WTC11 (cell line): ENCODE measurements around the gene AGBL5. TPM values are rescaled to one million over a fixed set of nuclear protein-coding genes. Genes with fewer than 3 reads are reported as not detected.
A peak's percentile ranks its signal among the peaks of the same experiment; 100 is the strongest.

Experiments used
- ATAC-seq: fragments of 200-7000 bp; cut with Tn5 transposase; 2 replicates; pipeline ENCODE4 v1.10.0; 2021; ENCODE audit warnings: mild to moderate bottlenecking, moderate library complexity
- Bru-seq: library from RNA; stranded (reverse); fragments of 400-500 nt; gene quantifications from one replicate; lab custom pipeline; 2021; lab: Mats Ljungman, UMichigan
- CTCF ChIA-PET: fragments of 300-600 bp; sonication (Branson Sonifier 250); formaldehyde crosslinking; loops from one replicate; lab custom pipeline; 2021; ENCODE audit warnings: antibody characterized with exemption; lab: Charles Lee
- POLR2A ChIA-PET: fragments of 350-600 bp; sonication (Branson Sonifier 250); formaldehyde crosslinking; loops from one replicate; lab custom pipeline; 2021; ENCODE audit warnings: antibody characterized with exemption; lab: Charles Lee
- DNase-seq: peaks from one replicate; pipeline ENCODE4 v3.0.0; 2021; ENCODE audit warnings: low spot score
- H3K27ac Mint-ChIP-seq: 2 replicates; pipeline ENCODE4 v1.8.0; 2021; ENCODE audit warnings: mixed read lengths
- H3K27me3 Mint-ChIP-seq: 2 replicates; pipeline ENCODE4 v1.8.0; 2021; ENCODE audit warnings: low read depth, mild to moderate bottlenecking, moderate library complexity, mixed read lengths
- H3K36me3 Mint-ChIP-seq: 2 replicates; pipeline ENCODE4 v1.8.0; 2021; ENCODE audit warnings: mixed read lengths
- H3K4me1 Mint-ChIP-seq: 2 replicates; pipeline ENCODE4 v1.8.0; 2022; ENCODE audit warnings: mixed read lengths
- H3K4me3 Mint-ChIP-seq: 2 replicates; pipeline ENCODE4 v1.8.0; 2021; ENCODE audit warnings: mild to moderate bottlenecking, moderate library complexity, mixed read lengths
- H3K9me3 Mint-ChIP-seq: 2 replicates; pipeline ENCODE4 v1.8.0; 2021; ENCODE audit warnings: mixed read lengths
- FOXK1 ChIP-seq: sonication (generic); formaldehyde crosslinking; IDR thresholded peaks from 2 replicates; pipeline ENCODE4 v1.8.0; 2022; ENCODE audit warnings: mild to moderate bottlenecking, moderate library complexity, missing genetic modification reagents
- MXD4 ChIP-seq: fragments of 250-450 bp; sonication (Bioruptor Pico); IDR thresholded peaks from 2 replicates; pipeline ENCODE4 v1.8.0; 2021; ENCODE audit warnings: mild to moderate bottlenecking, moderate library complexity, borderline replicate concordance
- NFE2L1 ChIP-seq: sonication (generic); formaldehyde crosslinking; IDR thresholded peaks from 2 replicates; pipeline ENCODE4 v1.8.1; 2023; ENCODE audit warnings: missing genetic modification reagents
- NR1H2 ChIP-seq: sonication (generic); formaldehyde crosslinking; IDR thresholded peaks from 2 replicates; pipeline ENCODE4 v1.9.0; 2021; ENCODE audit warnings: mild to moderate bottlenecking, moderate library complexity, missing genetic modification reagents
- NR2C2 ChIP-seq: sonication (generic); formaldehyde crosslinking; IDR thresholded peaks from 2 replicates; pipeline ENCODE4 v1.8.0; 2022; ENCODE audit warnings: mild to moderate bottlenecking, missing genetic modification reagents
- PRRX2 ChIP-seq: fragments of 250-450 bp; sonication (Bioruptor Pico); IDR thresholded peaks from 2 replicates; pipeline ENCODE4 v1.8.0; 2021; ENCODE audit warnings: mild to moderate bottlenecking
- USF2 ChIP-seq: sonication (generic); formaldehyde crosslinking; IDR thresholded peaks from 2 replicates; pipeline ENCODE4 v1.8.1; 2023; ENCODE audit warnings: mild to moderate bottlenecking, missing genetic modification reagents, moderate library complexity
- ZNF138 ChIP-seq: sonication (generic); formaldehyde crosslinking; conservative IDR thresholded peaks from 2 replicates; pipeline ENCODE4 v1.8.1; 2022; ENCODE audit warnings: mild to moderate bottlenecking, moderate library complexity, missing genetic modification reagents
- ZNF317 ChIP-seq: sonication (generic); formaldehyde crosslinking; IDR thresholded peaks from 2 replicates; pipeline ENCODE4 v1.8.1; 2023; ENCODE audit warnings: low read depth, mild to moderate bottlenecking, moderate library complexity, missing genetic modification reagents, borderline replicate concordance
- ZNF425 ChIP-seq: fragments of 250-450 bp; sonication (Bioruptor Pico); conservative IDR thresholded peaks from 2 replicates; pipeline ENCODE4 v1.9.0; 2021; ENCODE audit warnings: mild to moderate bottlenecking
- ZNF532 ChIP-seq: fragments of 250-450 bp; sonication (Bioruptor Pico); IDR thresholded peaks from 2 replicates; pipeline ENCODE4 v1.9.0; 2021; ENCODE audit warnings: mild to moderate bottlenecking, borderline replicate concordance
- long read RNA-seq, 3 experiments: library from RNA in 1 of 3; library from capped mRNA in 1 of 3; library from polyadenylated mRNA in 1 of 3; unstranded in 2 of 3; stranded (forward) in 1 of 3; transcript quantifications; one replicate each; pipeline ENCODE4 v2.0.0, GENCODE V29; 2021
- total RNA-seq: library from RNA; stranded (reverse); gene quantifications from 3 replicates; pipeline ENCODE4 v1.2.3, GENCODE V29; 2021
- TF ChIP-seq, protein P1 (sequence below): sonication (generic); formaldehyde crosslinking; IDR thresholded peaks from 2 replicates; pipeline ENCODE4 v1.8.0; 2023; ENCODE audit warnings: missing genetic modification reagents, mild to moderate bottlenecking, borderline replicate concordance
- TF ChIP-seq, protein P2 (sequence below): sonication (generic); formaldehyde crosslinking; IDR thresholded peaks from 2 replicates; pipeline ENCODE4 v1.8.0; 2022; ENCODE audit warnings: mild to moderate bottlenecking, missing genetic modification reagents
- TF ChIP-seq, protein P3 (sequence below): fragments of 200-600 bp; IDR thresholded peaks from 2 replicates; pipeline ENCODE4 v1.8.0; 2022; ENCODE audit warnings: antibody characterized with exemption

The AGBL5 gene, protein sequence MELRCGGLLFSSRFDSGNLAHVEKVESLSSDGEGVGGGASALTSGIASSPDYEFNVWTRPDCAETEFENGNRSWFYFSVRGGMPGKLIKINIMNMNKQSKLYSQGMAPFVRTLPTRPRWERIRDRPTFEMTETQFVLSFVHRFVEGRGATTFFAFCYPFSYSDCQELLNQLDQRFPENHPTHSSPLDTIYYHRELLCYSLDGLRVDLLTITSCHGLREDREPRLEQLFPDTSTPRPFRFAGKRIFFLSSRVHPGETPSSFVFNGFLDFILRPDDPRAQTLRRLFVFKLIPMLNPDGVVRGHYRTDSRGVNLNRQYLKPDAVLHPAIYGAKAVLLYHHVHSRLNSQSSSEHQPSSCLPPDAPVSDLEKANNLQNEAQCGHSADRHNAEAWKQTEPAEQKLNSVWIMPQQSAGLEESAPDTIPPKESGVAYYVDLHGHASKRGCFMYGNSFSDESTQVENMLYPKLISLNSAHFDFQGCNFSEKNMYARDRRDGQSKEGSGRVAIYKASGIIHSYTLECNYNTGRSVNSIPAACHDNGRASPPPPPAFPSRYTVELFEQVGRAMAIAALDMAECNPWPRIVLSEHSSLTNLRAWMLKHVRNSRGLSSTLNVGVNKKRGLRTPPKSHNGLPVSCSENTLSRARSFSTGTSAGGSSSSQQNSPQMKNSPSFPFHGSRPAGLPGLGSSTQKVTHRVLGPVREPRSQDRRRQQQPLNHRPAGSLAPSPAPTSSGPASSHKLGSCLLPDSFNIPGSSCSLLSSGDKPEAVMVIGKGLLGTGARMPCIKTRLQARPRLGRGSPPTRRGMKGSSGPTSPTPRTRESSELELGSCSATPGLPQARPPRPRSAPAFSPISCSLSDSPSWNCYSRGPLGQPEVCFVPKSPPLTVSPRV
- total RNA-seq (43.0 to 57.1 TPM (median 55.6 TPM) in 3 replicates), Bru-seq, nascent RNA (percentile 59 among the genes with signal in this experiment)
- long read RNA-seq, experiment 1, transcript AGBL5-202 (15 exons, 3,177 nt) = minor isoform, 27 of 200 reads
- long read RNA-seq, experiment 1, transcript AGBL5-209 (16 exons, 3,261 nt) = minor isoform, 12 of 200 reads
- long read RNA-seq, experiment 1, transcript AGBL5-201 (11 exons, 2,382 nt) = major isoform, 102 of 200 reads
- long read RNA-seq, experiment 1, partial matches to known transcripts = 33 of 200 reads
- long read RNA-seq, experiment 1, other reads (novel, unspliced or antisense) = 24 of 200 reads
- long read RNA-seq, experiment 2, transcript AGBL5-202 (15 exons, 3,177 nt) = minor isoform, 7 of 63 reads
- long read RNA-seq, experiment 2, transcript AGBL5-201 (11 exons, 2,382 nt) = major isoform, 18 of 63 reads
- long read RNA-seq, experiment 2, partial matches to known transcripts = 22 of 63 reads
- long read RNA-seq, experiment 2, other reads (novel, unspliced or antisense) = 15 of 63 reads
- long read RNA-seq, experiment 3, transcript AGBL5-201 (11 exons, 2,382 nt) = major isoform, 27 of 37 reads
- long read RNA-seq, experiment 3, partial matches to known transcripts = 5 of 37 reads
- long read RNA-seq, experiment 3, other reads (novel, unspliced or antisense) = 1 of 37 reads

GRCh38 chr2:27050996-27051901 is at the start of gene AGBL5:
TSS of gene AGBL5 (plus strand) at chr2:27051668. CDS start at chr2:27052959, 1,291 bp downstream.
- POLR2A ChIA-PET = interaction anchor here (0.8 to 4.0 kb wide), 13 partner anchors 9 to 309 kb away, joined by 3 to 27 read pairs (median 4); partner anchors contain the start of genes EMILIN1, KHK, OST4 and TMEM214
- Mint-ChIP-seq H3K27ac (peak within 1 kb of the TSS; percentile 98), H3K27me3 (peaks cover 10% of the 10 kb centered on the region), H3K4me3 (peak within 1 kb of the TSS; percentile 93), H3K36me3 (peaks cover 20% of the 10 kb centered on the region), H3K9me3 (peaks cover 3% of the 10 kb centered on the region; the same call in 1 of the 2 replicates), H3K4me1 (peaks cover 12% of the 10 kb centered on the region)
- DNase-seq = peak; percentile 92
- ATAC-seq = peak; percentile 50
- CTCF ChIA-PET = interaction anchor here (0.5 to 4.4 kb wide), 20 partner anchors 8 to 473 kb away, joined by 3 to 38 read pairs (median 6); partner anchors contain the start of genes KHK and OST4
- TF ChIP-seq, protein P1, sequence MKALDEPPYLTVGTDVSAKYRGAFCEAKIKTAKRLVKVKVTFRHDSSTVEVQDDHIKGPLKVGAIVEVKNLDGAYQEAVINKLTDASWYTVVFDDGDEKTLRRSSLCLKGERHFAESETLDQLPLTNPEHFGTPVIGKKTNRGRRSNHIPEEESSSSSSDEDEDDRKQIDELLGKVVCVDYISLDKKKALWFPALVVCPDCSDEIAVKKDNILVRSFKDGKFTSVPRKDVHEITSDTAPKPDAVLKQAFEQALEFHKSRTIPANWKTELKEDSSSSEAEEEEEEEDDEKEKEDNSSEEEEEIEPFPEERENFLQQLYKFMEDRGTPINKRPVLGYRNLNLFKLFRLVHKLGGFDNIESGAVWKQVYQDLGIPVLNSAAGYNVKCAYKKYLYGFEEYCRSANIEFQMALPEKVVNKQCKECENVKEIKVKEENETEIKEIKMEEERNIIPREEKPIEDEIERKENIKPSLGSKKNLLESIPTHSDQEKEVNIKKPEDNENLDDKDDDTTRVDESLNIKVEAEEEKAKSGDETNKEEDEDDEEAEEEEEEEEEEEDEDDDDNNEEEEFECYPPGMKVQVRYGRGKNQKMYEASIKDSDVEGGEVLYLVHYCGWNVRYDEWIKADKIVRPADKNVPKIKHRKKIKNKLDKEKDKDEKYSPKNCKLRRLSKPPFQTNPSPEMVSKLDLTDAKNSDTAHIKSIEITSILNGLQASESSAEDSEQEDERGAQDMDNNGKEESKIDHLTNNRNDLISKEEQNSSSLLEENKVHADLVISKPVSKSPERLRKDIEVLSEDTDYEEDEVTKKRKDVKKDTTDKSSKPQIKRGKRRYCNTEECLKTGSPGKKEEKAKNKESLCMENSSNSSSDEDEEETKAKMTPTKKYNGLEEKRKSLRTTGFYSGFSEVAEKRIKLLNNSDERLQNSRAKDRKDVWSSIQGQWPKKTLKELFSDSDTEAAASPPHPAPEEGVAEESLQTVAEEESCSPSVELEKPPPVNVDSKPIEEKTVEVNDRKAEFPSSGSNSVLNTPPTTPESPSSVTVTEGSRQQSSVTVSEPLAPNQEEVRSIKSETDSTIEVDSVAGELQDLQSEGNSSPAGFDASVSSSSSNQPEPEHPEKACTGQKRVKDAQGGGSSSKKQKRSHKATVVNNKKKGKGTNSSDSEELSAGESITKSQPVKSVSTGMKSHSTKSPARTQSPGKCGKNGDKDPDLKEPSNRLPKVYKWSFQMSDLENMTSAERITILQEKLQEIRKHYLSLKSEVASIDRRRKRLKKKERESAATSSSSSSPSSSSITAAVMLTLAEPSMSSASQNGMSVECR (CRISPR knock-in tag) = 0 out of 2 replicates have a peak, but pooled peaks have one; percentile 16
- peak; percentile 79; the same call in 1 of the 2 replicates for TF ChIP-seq ZNF138 (CRISPR knock-in tag)
- peak; percentile 90 for TF ChIP-seq NFE2L1 (CRISPR knock-in tag)
- TF ChIP-seq FOXK1 (CRISPR knock-in tag) = peak; percentile 87; the same call in 1 of the 2 replicates
- no peak for TF ChIP-seq ZNF317 (CRISPR knock-in tag)
- no peak for TF ChIP-seq NR2C2 (CRISPR knock-in tag)
- no peak for TF ChIP-seq USF2 (CRISPR knock-in tag)
- TF ChIP-seq, protein P2, sequence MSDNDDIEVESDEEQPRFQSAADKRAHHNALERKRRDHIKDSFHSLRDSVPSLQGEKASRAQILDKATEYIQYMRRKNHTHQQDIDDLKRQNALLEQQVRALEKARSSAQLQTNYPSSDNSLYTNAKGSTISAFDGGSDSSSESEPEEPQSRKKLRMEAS (CRISPR knock-in tag) = peak; percentile 98
- TF ChIP-seq MXD4 = no peak
- peak; percentile 64; the same call in 1 of the 2 replicates for TF ChIP-seq PRRX2 (CRISPR knock-in tag)
- peak; percentile 94; the same call in 1 of the 2 replicates for TF ChIP-seq ZNF532 (CRISPR knock-in tag)
- TF ChIP-seq, protein P3, sequence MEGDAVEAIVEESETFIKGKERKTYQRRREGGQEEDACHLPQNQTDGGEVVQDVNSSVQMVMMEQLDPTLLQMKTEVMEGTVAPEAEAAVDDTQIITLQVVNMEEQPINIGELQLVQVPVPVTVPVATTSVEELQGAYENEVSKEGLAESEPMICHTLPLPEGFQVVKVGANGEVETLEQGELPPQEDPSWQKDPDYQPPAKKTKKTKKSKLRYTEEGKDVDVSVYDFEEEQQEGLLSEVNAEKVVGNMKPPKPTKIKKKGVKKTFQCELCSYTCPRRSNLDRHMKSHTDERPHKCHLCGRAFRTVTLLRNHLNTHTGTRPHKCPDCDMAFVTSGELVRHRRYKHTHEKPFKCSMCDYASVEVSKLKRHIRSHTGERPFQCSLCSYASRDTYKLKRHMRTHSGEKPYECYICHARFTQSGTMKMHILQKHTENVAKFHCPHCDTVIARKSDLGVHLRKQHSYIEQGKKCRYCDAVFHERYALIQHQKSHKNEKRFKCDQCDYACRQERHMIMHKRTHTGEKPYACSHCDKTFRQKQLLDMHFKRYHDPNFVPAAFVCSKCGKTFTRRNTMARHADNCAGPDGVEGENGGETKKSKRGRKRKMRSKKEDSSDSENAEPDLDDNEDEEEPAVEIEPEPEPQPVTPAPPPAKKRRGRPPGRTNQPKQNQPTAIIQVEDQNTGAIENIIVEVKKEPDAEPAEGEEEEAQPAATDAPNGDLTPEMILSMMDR = no peak
- TF ChIP-seq NR1H2 (CRISPR knock-in tag) = no peak
- TF ChIP-seq ZNF425 (CRISPR knock-in tag) = peak; percentile 93
